LNCAP (cell line): ENCODE results near the gene RNU11.

Experiments used
- TF ChIP-seq, protein P1 (sequence below): fragments of 450-650 bp; IDR thresholded peaks from 2 replicates; pipeline ENCODE4 v1.5.1; 2017; ENCODE audit warnings: mild to moderate bottlenecking

The RNU11 gene

DNA sequence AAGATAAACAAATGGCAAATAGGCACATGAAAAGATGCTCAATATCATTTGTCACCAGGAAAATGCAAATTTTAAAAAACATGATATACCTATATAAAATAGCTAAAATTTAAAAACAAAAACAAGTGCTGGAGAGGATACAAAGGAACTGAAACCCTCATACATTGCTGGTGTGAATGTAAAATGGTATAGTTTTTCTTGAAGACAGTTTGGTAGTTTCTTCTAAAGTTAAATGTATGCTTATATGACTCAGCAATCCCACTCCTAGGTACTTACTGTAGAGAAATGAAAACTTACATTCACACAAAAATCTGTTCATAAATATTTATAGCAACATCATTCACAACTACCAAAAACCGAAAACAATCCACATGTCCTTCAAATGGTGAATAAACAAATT is 16.7 kb upstream of the RNU11 start:
- TF ChIP-seq, protein P1, sequence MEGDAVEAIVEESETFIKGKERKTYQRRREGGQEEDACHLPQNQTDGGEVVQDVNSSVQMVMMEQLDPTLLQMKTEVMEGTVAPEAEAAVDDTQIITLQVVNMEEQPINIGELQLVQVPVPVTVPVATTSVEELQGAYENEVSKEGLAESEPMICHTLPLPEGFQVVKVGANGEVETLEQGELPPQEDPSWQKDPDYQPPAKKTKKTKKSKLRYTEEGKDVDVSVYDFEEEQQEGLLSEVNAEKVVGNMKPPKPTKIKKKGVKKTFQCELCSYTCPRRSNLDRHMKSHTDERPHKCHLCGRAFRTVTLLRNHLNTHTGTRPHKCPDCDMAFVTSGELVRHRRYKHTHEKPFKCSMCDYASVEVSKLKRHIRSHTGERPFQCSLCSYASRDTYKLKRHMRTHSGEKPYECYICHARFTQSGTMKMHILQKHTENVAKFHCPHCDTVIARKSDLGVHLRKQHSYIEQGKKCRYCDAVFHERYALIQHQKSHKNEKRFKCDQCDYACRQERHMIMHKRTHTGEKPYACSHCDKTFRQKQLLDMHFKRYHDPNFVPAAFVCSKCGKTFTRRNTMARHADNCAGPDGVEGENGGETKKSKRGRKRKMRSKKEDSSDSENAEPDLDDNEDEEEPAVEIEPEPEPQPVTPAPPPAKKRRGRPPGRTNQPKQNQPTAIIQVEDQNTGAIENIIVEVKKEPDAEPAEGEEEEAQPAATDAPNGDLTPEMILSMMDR = no peak

DNA sequence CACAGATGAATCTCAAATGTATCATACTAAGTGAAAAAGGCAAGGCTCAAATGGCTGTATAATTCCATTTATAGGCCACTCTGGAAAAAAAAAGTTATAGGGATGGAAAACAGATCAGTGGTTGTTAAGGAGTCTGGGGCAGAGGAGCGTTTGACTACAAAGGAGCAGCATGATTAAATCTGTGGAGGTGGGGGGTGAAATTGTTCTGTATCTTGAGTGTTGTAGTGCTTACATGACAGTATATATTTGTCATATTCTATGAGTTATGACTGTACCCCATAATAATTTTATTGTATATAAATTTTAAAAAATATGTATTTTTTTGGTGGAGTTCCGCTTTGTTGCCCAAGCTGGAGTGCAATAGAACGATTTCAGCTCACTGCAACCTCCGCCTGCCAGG is 15.8 kb upstream of the RNU11 start:
- TF ChIP-seq, protein P1 = no peak

DNA sequence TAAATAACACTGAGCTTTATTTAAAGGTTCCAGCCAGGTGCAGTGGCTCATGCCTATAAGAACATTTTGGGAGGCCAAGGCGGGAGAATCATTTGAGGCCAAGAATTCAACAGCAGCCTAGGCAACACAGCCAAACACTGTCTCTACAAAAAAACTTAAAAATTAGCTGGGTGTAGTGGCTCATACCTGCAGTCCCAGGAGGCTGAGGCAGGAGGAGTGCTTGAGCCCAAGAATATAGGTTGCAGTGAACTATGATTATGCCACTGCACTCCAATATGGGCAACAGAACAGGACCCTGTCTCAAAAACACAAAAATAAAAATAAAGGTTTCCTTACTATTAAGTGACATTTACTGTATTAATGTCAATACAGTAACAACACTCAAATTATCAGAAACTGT is 7.6 kb upstream of the RNU11 start:
- TF ChIP-seq, protein P1 = peak; percentile 38; the same call in 1 of the 2 replicates

DNA sequence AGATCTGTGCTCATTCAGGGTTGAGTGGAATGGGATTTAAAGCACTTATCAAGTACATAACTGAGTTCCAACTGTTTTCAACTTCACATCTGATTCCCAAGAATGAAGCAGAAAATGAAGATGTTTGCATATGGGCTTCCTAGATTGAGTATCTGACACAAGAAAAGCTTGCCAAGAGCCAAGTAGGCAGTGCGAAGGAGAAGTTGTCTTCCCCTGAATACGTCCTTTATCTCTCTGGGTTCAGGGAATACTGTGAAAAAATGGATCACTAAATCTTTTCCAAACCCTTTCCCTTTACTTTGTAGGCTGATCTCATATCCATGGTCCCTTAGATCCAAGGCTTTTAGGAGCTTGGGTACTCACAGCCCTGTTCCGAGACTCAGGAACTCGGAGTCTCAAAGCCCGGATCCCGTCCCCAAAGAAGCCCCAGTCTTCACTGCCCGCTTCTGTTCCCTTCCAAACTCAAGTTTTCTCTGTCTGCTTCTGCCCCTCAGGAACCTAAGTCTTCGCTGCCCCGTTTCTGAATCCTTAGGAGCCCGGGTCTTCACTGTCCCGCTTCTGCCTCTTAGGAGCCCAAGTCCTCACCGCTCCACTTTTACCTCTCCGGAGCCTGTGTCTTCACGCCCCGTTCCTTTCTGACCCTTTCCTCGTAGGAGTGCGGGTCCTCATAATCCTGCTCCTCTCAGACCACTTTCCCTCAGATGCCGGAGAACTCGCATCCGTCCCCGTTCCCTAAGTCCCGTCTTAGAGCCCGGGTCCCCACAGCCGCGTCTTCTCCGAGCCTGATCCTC is 6.1 kb upstream of the RNU11 start:
- TF ChIP-seq, protein P1 = no peak

DNA sequence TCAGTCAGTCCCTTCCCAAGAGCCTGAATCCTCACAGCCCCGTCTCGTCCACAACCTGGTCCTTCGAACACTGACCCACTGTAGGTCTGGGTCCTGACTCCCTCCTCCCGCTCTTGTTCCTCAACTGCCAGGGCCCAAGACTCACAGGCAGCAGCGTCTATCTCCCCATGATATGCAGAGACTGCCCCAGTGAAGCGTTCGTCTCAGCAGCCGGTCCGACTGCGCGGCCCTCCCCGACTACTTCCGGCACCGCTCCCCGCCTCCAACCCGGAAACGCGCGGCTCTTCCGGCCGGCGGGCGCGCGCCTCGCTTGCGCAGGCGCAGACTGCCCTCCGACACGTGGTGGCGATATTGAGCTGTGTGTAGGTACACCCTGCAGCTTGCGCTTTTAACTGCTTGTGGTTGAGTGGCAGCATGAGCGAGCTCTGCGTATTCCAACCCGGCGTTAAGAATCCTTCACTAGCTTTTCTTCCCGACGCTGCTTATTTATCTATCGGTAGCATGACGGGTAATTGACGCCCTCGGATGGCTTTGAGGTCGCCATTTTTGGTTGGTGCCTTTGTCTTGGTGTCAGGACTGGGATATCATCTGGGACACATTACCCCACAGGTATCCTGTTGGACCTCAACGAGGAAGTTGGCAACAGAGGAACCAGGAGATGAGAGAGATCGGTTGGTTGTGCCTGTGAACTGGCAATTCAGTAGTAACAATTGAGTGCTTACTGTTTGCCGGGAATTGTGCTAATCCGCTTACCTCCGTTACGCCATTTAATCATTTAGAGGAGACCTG is 5.4 kb upstream of the RNU11 start, which contains the start of gene TAF12:
Gene TAF12, minus strand, starts transcription at position 221 of the 789 bp plus-strand sequence. CDS start 20,986 bp downstream, outside the sequence.
- TF ChIP-seq, protein P1 = peak; percentile 42; the same call in 1 of the 2 replicates

DNA sequence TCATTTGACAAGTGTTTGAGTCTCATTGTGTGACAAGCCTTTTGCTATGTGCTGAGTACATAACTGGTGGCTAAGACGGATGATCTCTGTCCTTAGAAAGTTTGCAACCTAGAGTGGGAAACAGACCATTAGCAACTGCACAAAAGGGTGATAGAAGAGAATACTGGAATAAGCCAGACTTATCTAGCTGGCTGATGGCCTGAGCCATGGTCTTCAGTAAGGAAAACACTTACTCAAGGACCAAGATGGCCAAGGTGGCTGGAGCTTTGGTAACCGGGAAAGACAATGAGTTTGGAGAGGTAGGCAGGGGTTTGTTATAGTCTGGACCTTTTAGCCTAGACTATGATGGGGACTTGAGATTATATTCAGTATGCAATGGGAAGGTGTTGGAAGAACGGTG is 3.9 kb upstream of the RNU11 start:
- TF ChIP-seq, protein P1 = no peak

DNA sequence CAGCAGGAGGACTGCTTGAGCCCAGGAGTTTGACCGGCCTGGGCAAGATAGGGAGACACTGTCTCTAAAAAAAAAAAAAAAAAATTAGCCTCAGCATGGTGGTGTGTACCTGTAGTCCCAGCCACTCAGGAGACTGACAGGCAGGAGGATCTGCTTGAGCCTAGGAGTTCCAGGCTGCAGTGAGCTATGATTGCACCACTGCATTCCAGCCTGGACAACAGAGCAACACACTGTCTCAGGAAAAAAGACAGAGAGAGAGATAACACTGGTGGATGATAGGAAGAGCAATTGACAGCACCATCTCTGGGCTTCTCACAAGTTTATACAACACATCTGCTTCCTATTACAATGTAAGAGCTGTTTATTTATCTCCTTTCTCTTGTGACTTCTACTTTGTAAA is 2.4 kb upstream of the RNU11 start:
- TF ChIP-seq, protein P1 = no peak
